Measurements from ENCODE around the gene FCGR3A.
A peak's percentile ranks its signal among the peaks of the same experiment; 100 is the strongest.
"Not testable (repeated sequence)": the region's sequence is repeated elsewhere in the genome, so short reads cannot be mapped to it uniquely, and the experiment has no call there.

Gene FCGR3A

DNA sequence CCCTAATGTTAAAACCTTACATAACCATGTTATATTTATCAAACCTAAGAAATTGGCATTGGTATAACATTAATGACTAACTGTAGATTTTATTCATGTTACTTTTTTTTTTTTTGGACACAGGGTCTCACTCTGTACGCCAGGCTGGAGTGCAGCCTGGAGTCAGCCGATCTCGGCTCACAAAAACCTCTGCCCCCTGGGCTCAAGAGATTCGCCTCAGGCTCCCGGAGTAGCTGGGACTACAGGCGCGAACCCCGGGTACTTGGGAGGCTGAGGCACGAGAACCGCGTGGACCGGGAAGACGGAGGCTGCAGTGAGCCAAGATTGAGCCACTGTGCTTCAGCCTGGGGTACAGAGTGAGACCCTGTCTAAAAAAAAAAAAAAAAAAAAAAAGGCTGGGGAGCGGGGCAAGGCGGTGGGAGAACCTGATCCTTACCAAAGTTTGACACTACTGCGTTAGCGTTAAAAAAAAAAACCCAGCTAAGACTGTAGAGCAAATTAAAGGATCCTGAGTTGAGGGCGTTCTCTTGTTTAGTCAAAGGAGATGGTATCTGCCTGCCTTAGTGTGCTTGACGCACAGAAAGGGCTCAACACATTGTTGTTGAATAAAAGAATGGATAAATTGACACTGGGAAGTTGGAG lies 20.0 kb downstream of the FCGR3A start:
- not testable (repeated sequence) for DNase-seq

DNA sequence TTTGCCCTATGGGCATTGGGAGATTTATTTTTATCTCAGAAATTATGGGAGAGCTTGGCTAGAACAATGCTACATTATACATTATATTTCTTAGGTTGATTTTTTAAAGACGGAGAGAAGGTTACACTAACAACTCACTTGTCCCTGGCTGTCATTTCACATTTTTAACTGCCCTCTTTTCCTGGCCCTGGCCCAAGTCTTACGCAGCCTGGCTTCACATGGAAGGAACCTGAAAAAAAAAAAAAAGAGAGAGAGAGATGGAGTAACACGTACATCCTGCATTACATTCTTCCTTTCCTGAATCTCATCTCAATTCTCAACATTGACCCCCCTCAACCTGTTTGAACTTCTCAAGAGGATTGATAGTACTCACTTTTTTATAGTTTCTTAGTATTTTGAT lies 21.1 kb downstream of the FCGR3A start:
- DNase-seq = not testable (repeated sequence)

DNA sequence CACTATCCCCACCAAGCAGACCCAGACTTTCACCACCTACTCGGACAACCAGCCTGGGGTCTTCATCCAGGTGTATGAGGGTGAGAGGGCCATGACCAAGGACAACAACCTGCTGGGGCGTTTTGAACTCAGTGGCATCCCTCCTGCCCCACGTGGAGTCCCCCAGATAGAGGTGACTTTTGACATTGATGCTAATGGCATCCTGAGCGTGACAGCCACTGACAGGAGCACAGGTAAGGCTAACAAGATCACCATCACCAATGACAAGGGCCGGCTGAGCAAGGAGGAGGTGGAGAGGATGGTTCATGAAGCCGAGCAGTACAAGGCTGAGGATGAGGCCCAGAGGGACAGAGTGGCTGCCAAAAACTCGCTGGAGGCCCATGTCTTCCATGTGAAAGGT lies 23.7 kb downstream of the FCGR3A start:
- not testable (repeated sequence) for DNase-seq

DNA sequence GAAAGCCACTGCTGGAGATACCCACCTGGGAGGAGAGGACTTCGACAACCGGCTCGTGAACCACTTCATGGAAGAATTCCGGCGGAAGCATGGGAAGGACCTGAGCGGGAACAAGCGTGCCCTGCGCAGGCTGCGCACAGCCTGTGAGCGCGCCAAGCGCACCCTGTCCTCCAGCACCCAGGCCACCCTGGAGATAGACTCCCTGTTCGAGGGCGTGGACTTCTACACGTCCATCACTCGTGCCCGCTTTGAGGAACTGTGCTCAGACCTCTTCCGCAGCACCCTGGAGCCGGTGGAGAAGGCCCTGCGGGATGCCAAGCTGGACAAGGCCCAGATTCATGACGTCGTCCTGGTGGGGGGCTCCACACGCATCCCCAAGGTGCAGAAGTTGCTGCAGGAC lies 24.3 kb downstream of the FCGR3A start:
- not testable (repeated sequence) for DNase-seq

DNA sequence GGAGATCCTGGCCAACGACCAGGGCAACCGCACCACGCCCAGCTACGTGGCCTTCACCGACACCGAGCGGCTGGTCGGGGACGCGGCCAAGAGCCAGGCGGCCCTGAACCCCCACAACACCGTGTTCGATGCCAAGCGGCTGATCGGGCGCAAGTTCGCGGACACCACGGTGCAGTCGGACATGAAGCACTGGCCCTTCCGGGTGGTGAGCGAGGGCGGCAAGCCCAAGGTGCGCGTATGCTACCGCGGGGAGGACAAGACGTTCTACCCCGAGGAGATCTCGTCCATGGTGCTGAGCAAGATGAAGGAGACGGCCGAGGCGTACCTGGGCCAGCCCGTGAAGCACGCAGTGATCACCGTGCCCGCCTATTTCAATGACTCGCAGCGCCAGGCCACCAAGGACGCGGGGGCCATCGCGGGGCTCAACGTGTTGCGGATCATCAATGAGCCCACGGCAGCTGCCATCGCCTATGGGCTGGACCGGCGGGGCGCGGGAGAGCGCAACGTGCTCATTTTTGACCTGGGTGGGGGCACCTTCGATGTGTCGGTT lies 24.8 kb downstream of the FCGR3A start:
- not testable (repeated sequence) for DNase-seq

DNA sequence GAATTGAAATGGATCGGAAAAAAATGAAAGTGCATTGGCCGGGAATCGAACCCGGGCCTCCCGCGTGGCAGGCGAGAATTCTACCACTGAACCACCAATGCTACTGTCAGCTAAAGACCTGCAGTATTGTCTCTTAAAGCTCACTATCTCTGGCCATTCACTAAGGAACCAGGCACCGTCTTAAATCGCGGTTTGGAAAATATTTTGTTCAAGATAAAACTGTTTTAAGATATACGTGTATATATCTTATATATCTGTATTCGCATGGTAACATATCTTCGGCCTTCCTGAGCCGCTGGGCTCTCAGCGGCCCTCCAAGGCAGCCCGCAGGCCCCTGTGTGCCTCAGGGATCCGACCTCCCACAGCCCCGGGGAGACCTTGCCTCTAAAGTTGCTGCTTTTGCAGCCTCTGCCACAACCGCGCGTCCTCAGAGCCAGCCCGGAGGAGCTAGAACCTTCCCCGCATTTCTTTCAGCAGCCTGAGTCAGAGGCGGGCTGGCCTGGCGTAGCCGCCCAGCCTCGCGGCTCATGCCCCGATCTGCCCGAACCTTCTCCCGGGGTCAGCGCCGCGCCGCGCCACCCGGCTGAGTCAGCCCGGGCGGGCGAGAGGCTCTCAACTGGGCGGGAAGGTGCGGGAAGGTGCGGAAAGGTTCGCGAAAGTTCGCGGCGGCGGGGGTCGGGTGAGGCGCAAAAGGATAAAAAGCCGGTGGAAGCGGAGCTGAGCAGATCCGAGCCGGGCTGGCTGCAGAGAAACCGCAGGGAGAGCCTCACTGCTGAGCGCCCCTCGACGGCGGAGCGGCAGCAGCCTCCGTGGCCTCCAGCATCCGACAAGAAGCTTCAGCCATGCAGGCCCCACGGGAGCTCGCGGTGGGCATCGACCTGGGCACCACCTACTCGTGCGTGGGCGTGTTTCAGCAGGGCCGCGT lies 25.5 kb downstream of the FCGR3A start, which contains the start of gene HSPA6:
TSS of gene HSPA6 (plus strand) at position 724 of the 925 bp plus-strand sequence. CDS start at position 843, 119 bp downstream.
- DNase-seq = peak; percentile 36

DNA sequence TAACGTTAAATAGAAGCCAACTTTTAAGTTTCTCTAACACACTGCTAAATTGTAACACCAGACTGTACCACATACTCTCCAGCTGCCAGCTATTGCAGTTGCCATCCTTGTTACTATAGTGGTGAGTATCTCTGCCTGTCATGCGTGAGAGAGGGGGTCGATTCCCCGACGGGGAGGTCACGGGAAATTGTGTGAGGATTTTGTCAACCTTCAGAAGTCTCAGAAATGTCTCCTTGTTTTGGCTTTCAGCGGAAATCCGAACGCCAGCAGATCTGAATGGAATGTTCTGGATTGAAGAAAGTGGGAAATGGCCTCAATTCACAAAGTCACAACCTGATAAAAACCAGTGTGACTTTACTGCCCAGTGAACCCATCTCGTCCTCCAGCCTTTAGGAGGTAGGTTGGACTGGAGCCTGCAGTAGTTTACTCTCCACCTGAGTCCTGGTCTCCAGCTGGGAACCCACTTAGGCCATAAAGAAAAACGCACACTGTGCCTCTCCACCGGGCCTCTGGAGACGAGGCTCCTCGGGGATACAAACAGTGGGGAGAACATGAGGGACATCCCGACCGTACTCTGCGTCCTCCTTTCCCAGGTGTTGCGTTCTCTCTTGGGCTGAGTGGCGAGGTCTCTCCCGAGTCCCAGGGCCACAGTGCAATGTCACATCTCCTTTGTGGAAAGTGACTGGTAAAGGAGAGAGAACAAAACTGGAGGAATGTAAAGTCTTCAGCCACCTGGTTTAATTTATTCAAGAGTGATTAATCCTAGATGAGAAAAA lies 26.4 kb downstream of the FCGR3A start:
- not testable (repeated sequence) for DNase-seq

DNA sequence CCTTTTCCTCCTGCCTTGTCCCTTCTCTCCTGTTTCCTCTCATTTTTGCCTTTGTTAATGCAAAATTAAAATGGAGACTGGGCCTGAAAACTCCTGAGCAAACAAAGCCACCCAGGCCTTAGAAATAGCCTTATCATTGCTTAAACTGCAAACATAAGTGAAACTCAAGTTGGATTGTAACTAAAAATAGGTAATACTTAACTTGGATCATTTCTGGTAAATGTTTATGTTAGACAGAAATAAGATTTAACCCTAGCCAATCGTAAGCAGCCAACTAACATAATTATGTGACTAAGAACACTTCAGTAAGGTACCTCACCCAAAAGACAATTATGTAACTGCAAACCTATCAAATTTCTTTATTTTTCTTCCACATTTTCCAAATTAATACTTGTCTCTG lies 35.7 kb downstream of the FCGR3A start:
- DNase-seq = not testable (repeated sequence)

DNA sequence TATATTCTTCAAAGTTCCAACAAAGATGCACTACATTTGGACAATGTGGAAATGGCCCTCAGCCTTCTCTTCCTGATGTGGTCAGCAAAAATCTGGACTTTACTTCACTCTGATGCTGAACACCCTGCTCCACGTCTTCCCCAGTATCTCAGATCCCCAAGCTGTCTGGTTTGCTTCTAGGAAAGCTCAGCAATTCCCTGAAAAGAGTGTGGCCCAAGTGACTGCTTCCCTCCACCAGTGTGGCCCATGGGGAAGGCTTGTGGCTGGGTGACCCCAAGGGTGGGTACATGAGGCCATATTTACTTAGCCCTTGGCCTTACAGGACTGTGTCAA lies 36.2 kb downstream of the FCGR3A start:
- DNase-seq = not testable (repeated sequence)

DNA sequence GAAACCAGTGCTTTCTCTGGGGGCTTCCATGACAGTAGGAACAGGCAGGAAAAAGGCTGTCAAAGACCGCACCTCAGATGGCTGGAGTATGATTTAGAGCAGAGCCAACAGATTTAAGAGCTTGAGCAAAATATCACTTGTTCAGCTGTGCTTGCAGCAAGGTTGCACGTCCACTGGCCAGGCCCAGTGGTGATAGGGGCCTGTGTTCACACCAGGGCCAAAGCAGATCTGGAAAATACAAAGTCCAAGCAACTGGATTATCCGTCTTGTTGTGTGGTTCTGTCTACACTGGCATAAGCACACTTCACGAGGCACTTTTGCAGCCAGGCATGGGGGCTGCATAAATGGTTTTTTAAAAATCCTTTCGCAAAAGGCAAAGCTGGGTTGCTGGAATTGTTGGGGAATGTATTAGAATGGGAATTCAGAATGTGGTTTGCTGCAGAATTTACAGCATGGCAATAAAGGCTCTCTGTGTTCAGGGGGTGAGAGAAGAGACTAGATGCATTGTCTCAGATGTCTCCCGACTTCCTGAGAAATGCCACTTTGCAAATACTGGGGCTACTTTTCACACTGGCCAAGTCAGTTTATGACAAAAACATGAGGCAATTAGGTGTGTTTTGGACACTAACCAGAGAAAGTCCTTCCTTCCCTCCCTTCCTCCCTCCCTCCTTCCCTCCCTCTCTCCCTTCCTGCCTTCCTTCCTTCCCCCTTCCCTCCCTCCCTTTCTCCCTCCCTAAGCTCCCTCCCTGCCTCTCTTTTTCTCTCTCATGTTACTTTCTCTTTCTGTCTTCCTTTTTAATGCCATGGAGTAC lies 36.8 kb downstream of the FCGR3A start:
- DNase-seq = not testable (repeated sequence)

DNA sequence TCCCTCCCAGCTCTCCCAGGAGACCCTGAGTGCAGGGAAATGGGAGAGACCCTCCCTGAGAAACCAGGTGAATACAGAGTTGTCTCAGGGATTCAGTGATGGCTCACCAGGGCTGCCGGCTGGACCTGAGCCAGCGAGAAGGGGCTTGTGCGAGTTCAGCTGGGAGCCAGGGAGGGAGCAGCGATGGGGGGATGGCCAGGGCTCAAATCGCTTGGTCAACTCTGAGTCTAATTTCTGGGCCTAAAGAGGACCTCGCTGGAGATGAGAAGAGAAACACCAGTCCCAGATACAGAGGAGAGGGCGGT lies 37.9 kb downstream of the FCGR3A start:
- DNase-seq = no peak

DNA sequence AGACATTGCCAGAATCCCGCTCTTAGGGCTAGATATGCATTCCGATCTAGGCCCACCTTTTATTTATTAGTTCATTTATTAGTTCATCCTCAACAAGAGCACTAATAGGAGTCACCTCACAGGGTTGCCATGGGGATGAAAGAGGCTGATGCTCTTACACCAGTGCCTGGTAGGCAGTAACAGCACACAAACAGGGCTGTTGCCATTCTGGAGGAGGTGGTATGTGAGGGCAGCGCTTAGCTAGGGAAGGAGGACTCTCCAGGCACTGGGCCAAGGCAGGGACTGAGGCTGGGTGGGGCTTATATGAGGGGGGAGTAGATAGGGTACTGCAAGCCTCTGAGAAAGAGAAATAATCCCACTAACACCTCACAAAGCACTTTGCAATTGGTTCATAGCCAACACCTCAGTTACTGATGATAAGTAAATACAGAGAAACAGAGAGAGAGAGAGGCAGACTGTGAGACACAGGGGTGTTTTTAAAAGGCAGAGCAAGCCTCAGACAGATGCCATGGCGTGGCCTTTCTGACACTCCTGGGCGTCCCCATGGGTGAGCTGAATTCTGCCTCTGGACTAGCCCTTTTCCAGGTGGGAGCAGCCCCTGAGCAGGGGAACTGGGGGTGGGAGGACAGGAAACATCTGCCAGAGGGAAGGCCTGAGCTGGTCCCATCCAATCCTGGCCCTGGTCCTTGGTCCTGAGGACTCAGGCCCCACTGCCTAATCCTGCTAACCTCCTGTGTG lies 38.4 kb downstream of the FCGR3A start:
- peak; percentile 22 for DNase-seq

DNA sequence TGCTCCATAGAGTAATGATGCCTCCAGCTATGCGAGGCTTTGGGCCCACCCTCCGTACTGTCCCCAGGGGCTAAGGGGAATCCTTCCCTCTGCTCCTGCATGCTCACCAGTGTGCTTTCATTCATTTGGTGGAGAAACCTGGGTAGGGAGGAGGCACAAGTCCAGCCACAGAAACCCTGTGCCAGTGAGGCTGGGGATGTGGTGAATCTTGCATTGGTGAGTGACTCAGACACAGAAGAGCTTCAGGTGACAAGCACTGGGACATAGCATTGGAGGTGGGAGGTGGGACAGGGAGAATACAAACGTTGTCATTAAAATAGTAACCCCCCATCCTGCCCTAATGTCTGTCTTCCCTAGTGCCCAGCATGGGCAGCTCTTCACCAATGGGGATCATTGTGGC lies 39.1 kb downstream of the FCGR3A start:
- no peak for DNase-seq

DNA sequence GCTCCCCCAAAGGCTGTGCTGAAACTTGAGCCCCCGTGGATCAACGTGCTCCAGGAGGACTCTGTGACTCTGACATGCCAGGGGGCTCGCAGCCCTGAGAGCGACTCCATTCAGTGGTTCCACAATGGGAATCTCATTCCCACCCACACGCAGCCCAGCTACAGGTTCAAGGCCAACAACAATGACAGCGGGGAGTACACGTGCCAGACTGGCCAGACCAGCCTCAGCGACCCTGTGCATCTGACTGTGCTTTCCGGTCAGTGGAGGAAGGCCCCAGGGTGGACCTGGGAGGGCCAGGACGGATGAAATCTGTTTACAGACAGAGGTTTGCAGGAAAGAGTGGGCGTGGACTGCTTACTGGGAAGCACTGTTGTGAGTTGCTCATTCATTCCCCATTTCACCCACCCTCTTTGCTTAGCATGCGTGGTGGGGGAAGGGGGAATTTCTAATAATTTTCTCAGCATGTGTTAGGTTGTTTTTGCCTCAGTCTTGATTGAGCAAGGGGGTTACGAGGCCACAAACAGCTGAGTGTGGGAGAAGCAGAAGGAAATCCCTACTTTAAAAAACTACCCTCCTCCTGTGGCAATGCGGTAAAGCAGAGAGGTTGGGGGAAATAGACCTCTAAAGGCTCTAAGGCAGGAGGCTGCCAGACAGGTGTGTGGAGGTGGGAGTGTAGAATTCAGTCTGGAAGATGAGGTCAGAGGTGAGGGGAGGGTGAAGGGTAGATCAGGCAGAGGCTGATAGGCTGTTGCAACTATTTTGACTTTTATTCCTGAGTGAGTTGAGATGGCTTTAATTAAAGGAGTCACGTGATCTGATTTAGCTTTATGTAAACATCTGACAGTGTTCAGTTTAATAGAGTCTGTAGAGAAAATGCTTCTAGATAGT lies 43.0 kb downstream of the FCGR3A start:
- no peak for DNase-seq

DNA sequence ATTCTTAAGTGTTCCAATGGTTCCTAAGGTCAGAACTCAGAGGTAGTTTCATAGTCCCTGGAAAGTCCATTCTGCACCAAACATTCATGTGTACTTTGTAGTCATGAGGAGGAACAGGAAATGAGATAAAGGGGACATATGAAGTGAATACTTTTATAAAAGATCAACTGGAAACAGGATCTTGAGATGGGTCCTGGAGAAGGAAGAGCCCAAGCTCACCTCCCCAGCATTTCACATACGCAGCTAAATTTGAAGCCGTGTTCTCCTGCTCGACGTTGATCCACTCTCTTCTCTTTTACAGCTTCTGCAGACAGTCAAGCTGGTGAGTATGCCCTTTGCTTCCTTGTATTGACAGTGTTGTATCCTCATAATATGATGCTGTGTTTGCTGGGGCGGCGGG lies 43.9 kb downstream of the FCGR3A start:
- no peak for DNase-seq

DNA sequence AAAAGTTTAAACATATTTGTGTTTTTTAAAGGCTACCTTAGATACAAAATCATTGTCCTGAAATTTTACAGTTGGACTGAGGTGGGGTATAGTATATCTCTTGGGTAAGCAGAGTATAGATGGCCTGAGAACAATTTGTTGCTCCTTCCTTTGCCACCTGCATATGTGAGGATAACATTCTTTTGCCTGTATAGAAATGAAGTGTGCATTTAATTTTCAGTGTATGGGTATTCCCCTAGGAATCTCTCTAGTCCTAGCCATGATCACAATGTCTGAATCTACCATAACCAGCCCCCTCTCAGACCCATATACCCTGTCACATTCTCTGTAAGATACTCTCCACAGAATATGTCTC lies 46.2 kb downstream of the FCGR3A start:
- no peak for DNase-seq

DNA sequence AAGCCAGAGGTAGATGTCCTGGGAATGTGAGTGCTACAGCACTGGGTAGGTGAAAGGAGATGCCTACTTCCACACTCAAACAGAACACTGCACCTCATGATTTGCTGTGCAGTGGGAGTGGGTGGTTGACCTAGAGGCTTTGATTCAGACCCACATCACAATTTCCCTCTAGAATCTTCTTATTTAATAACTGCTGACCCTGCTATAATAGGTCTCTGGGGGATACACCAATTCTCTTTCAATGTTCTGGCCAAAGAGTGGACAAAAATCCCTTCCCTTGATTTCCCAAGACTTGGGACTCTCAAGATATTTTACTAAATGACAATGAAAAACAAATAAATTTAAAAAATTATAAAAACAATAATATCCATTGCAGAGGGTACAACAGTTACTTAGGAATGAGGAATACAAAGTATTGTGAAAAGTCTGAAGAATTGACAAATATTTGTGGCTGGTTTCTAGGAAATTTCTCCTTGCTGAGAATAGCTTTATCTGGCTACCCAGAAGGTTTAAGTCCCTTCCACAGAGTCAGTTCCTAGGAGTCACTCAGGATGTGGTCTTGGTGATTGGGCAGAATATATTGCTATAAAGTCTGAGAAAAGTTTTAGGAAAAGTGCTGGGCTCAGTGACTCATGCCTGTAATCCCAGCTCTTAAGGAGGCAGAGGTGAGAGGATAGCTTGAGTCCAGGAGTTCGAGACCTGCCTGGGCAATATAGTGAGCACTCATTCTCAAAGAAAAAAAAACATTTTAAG lies 46.8 kb downstream of the FCGR3A start:
- DNase-seq = no peak

DNA sequence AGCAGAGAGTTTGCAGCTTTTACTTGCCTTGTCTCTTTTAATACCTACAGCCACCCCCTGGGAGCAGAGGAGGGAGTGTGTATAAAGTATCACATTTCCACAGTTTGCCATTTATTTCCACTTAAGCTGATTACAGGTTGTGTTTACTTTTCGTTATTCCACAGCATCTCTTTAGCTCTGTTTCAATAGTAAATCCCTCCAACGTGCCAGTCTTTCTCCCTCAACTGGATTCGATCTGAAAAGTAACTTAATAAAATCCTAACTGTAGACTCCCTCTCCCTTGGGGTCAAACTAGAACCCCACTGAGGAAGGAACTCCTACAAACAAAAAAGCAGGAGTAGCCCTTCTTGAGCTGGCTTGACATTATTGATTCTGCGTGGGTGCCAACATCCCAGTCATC lies 47.4 kb downstream of the FCGR3A start:
- DNase-seq = no peak

DNA sequence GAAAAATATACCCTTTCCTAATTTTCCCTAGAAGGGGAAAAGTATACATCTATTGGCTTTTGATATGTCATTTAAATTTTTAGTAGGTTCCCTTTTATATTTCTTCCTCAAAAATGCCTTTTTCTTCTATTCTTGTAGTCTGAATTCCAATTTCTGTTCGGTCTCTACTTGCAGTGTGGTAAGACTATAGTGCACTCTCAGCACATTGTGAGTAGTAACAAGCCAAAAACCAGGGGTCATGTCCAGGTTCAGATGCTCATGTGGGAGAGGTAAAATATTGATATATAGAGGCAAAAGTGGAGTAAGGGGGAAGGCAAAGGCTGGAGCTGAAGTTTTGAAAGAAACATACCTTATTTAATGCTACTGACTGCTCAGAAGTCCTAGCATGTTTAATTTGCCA lies 48.4 kb downstream of the FCGR3A start:
- no peak for DNase-seq
